ENCODE results near the gene CT47A1.

DNA sequence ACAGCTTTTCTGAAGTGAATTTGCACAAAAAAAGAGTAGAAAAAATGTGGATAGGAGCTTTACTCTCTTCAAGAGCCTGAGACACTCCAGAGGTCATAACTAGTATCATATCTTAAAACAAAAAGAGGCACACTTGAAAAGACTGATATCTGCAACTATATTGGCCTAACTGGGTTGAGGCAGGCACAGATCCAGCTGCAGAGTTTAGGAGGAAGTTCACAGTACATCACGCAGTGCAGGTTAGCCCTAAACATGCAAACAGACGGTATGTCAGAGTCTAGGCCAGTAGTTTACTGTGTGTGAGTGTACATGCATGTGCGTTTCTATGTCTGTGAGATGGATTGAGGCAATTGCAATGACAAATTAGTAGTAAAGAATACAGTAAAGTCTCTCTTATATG is 24.2 kb upstream of the CT47A1 start:
- TF ChIP-seq, protein P1, sequence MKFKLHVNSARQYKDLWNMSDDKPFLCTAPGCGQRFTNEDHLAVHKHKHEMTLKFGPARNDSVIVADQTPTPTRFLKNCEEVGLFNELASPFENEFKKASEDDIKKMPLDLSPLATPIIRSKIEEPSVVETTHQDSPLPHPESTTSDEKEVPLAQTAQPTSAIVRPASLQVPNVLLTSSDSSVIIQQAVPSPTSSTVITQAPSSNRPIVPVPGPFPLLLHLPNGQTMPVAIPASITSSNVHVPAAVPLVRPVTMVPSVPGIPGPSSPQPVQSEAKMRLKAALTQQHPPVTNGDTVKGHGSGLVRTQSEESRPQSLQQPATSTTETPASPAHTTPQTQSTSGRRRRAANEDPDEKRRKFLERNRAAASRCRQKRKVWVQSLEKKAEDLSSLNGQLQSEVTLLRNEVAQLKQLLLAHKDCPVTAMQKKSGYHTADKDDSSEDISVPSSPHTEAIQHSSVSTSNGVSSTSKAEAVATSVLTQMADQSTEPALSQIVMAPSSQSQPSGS (tag by site-specific recombination; IDR thresholded peaks at IDR 0.05; ENCODE audit: low read depth), result no peak
- TF ChIP-seq REST (tag by site-specific recombination; IDR thresholded peaks at IDR 0.05) (no peak), MZF1 (tag by site-specific recombination; IDR thresholded peaks at IDR 0.05; ENCODE audit: borderline replicate concordance) (no peak), ZNF501 (tag by site-specific recombination; IDR thresholded peaks at IDR 0.05) (no peak), ZNF132 (tag by site-specific recombination; IDR thresholded peaks at IDR 0.05; ENCODE audit: borderline replicate concordance) (no peak), ZNF529 (tag by site-specific recombination; IDR thresholded peaks at IDR 0.05; ENCODE audit: insufficient replicate concordance) (no peak)
- TF ChIP-seq, protein P2, sequence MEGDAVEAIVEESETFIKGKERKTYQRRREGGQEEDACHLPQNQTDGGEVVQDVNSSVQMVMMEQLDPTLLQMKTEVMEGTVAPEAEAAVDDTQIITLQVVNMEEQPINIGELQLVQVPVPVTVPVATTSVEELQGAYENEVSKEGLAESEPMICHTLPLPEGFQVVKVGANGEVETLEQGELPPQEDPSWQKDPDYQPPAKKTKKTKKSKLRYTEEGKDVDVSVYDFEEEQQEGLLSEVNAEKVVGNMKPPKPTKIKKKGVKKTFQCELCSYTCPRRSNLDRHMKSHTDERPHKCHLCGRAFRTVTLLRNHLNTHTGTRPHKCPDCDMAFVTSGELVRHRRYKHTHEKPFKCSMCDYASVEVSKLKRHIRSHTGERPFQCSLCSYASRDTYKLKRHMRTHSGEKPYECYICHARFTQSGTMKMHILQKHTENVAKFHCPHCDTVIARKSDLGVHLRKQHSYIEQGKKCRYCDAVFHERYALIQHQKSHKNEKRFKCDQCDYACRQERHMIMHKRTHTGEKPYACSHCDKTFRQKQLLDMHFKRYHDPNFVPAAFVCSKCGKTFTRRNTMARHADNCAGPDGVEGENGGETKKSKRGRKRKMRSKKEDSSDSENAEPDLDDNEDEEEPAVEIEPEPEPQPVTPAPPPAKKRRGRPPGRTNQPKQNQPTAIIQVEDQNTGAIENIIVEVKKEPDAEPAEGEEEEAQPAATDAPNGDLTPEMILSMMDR (tag by site-specific recombination; IDR thresholded peaks at IDR 0.05), result no peak
- TF ChIP-seq, protein P3, sequence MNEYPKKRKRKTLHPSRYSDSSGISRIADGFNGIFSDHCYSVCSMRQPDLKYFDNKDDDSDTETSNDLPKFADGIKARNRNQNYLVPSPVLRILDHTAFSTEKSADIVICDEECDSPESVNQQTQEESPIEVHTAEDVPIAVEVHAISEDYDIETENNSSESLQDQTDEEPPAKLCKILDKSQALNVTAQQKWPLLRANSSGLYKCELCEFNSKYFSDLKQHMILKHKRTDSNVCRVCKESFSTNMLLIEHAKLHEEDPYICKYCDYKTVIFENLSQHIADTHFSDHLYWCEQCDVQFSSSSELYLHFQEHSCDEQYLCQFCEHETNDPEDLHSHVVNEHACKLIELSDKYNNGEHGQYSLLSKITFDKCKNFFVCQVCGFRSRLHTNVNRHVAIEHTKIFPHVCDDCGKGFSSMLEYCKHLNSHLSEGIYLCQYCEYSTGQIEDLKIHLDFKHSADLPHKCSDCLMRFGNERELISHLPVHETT (tag by site-specific recombination; IDR thresholded peaks at IDR 0.05), result no peak

Measured in HEK293 (cell line).